Suprapubic skin (tissue), 4 donors: ENCODE measurements around the gene RPS26.

Source experiments
- EP300 ChIP-seq: sonication (generic); formaldehyde crosslinking; IDR thresholded peaks from one replicate; pipeline ENCODE4 v1.6.1; 2017; ENCODE audit warnings: antibody characterized with exemption
- POLR2A ChIP-seq, 2 donors: fragments of 450-650 bp; IDR thresholded peaks; one replicate each; pipeline ENCODE4 v1.6.1; 2017; ENCODE audit warnings: antibody characterized with exemption in 2 of 2, mild to moderate bottlenecking in 2 of 2, moderate library complexity in 2 of 2
- POLR2AphosphoS5 ChIP-seq, 3 donors: sonication (generic); formaldehyde crosslinking; IDR thresholded peaks; one replicate each; pipeline ENCODE4 v1.6.1; 2017; ENCODE audit warnings: antibody characterized with exemption in 3 of 3
- TF ChIP-seq, protein P1 (sequence below), 2 donors: fragments of 200-600 bp in 1 of 2; fragments of 450-650 bp in 1 of 2; sonication (generic) in 1 of 2; IDR thresholded peaks; one replicate each; pipeline ENCODE4 v1.5.1; 2016 to 2019; ENCODE audit warnings: antibody characterized with exemption in 2 of 2, mild to moderate bottlenecking in 1 of 2, moderate library complexity in 1 of 2

DNA sequence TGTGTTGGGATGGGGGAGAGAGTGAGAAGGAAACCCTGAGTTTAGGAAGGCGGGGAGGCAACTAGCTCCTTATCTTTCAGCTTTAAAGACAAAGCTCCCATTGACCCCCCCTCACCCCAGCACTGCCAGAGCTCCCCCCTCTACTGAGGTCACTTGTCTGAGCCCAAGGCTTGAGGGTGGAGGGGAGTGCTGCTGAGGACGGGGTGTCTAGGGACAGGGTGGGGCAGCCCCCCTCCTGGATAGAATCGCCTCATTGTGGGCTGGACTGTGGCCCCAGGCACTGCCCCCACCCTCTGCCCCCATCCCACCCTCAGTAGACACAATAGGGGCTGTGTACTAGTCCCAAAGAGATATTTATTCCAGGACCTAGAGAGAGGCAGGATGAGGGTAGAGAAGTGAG lies 41.2 kb downstream of the RPS26 start:
- TF ChIP-seq, protein P1, sequence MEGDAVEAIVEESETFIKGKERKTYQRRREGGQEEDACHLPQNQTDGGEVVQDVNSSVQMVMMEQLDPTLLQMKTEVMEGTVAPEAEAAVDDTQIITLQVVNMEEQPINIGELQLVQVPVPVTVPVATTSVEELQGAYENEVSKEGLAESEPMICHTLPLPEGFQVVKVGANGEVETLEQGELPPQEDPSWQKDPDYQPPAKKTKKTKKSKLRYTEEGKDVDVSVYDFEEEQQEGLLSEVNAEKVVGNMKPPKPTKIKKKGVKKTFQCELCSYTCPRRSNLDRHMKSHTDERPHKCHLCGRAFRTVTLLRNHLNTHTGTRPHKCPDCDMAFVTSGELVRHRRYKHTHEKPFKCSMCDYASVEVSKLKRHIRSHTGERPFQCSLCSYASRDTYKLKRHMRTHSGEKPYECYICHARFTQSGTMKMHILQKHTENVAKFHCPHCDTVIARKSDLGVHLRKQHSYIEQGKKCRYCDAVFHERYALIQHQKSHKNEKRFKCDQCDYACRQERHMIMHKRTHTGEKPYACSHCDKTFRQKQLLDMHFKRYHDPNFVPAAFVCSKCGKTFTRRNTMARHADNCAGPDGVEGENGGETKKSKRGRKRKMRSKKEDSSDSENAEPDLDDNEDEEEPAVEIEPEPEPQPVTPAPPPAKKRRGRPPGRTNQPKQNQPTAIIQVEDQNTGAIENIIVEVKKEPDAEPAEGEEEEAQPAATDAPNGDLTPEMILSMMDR (IDR thresholded peaks at IDR 0.05) = no peak
- TF ChIP-seq POLR2AphosphoS5 (IDR thresholded peaks at IDR 0.05) (no peak), POLR2A (IDR thresholded peaks at IDR 0.05) (no peak), EP300 (no peak)
